Endothelial cell of umbilical vein (primary cell): Measurements from ENCODE around the gene INSIG2. TPM values are rescaled to one million over a fixed set of nuclear protein-coding genes. Genes with fewer than 3 reads are reported as not detected.

Source experiments
- BruUV-seq: library from RNA; stranded (reverse); fragments of 400-500 nt; replicated peaks from 2 replicates; lab custom pipeline; 2021; lab: Mats Ljungman, UMichigan
- CTCF ChIA-PET: fragments of 300-600, 350-600 bp; sonication (Branson Sonifier 250); formaldehyde crosslinking; loops from one replicate; lab custom pipeline; 2021; ENCODE audit warnings: antibody characterized with exemption, inconsistent platforms; lab: Charles Lee
- POLR2A ChIA-PET: fragments of 300-600, 350-600 bp; sonication (Branson Sonifier 250); formaldehyde crosslinking; loops from one replicate; lab custom pipeline; 2021; ENCODE audit warnings: antibody characterized with exemption, inconsistent platforms; lab: Charles Lee
- DNase-seq: peaks from one replicate; pipeline ENCODE4 v3.0.0-alpha.2; 2011; ENCODE audit warnings: low read depth, low spot score
- FAIRE-seq: peaks from 2 replicates; lab custom pipeline; 2011; peaks lifted over from hg19 to GRCh38; lab: Jason Lieb, UNC
- H2AFZ ChIP-seq: 2 replicates; pipeline ENCODE4 v1.6.0; 2012; ENCODE audit warnings: low read depth, low read length, control low read depth, inconsistent platforms
- H3K27ac ChIP-seq: 2 replicates; pipeline ENCODE4 v1.5.1; 2011; ENCODE audit warnings: low read depth, mild to moderate bottlenecking, control low read depth, low read length, moderate library complexity; ENCODE audit not compliant: insufficient read depth
- H3K27me3 ChIP-seq, 2 experiments: 2 replicates each; pipeline versions ENCODE4 v1.6.0 to v1.6.1; 2011; ENCODE audit warnings: low read length in 2 of 2, mixed read lengths in 1 of 2; ENCODE audit not compliant: control insufficient read depth in 2 of 2, insufficient read depth in 2 of 2
- H3K36me3 ChIP-seq, 2 experiments: 2 replicates in 1 of 2; 3 replicates in 1 of 2; pipeline ENCODE4 v1.5.1; 2011; ENCODE audit warnings: low read length in 2 of 2, mild to moderate bottlenecking in 1 of 2, moderate library complexity in 1 of 2; ENCODE audit not compliant: control insufficient read depth in 2 of 2, insufficient read depth in 2 of 2; ENCODE audit errors: extremely low read depth in 1 of 2
- H3K4me1 ChIP-seq: 3 replicates; pipeline ENCODE4 v1.5.1; 2011; ENCODE audit warnings: mild to moderate bottlenecking, low read length; ENCODE audit not compliant: control insufficient read depth, insufficient read depth; ENCODE audit errors: extremely low read depth
- H3K4me2 ChIP-seq: 2 replicates; pipeline ENCODE4 v1.6.1; 2011; ENCODE audit warnings: low read length, control low read depth, mixed read lengths; ENCODE audit not compliant: insufficient read depth
- H3K4me3 ChIP-seq, 3 experiments: fragments of 200-600 bp in 1 of 3; sonication (generic), shearing (Covaris generic) in 1 of 3; replicated peaks in 1 of 3; 2 replicates each; pipeline ENCODE4 v1.5.1; 2011 to 2016; ENCODE audit warnings: control low read depth in 3 of 3, low read length in 3 of 3, mild to moderate bottlenecking in 2 of 3, inconsistent platforms in 1 of 3, low read depth in 1 of 3, moderate library complexity in 1 of 3; ENCODE audit not compliant: insufficient read depth in 1 of 3
- H3K79me2 ChIP-seq: 2 replicates; pipeline ENCODE4 v1.6.0; 2012; ENCODE audit warnings: low read length, inconsistent platforms; ENCODE audit not compliant: control insufficient read depth, insufficient read depth
- H3K9ac ChIP-seq: replicated peaks from 2 replicates; pipeline ENCODE3; 2011; ENCODE audit warnings: low read length, control low read depth; ENCODE audit not compliant: insufficient read depth; ENCODE audit errors: extremely low read depth
- H3K9me1 ChIP-seq: replicated peaks from 3 replicates; pipeline ENCODE4 v1.6.0; 2011; ENCODE audit warnings: mild to moderate bottlenecking, low read length; ENCODE audit not compliant: control insufficient read depth, insufficient read depth; ENCODE audit errors: extremely low read depth
- H3K9me3 ChIP-seq: replicated peaks from 2 replicates; pipeline ENCODE4 v1.5.1; 2012; ENCODE audit warnings: low read length, inconsistent platforms; ENCODE audit not compliant: control insufficient read depth, insufficient read depth
- H4K20me1 ChIP-seq: replicated peaks from 2 replicates; pipeline ENCODE3; 2011; ENCODE audit warnings: mild to moderate bottlenecking, low read length; ENCODE audit not compliant: control insufficient read depth, insufficient read depth; ENCODE audit errors: extremely low read depth
- CTCF ChIP-seq, 2 donors: IDR thresholded peaks; 1 replicate in 1 of 2; 2 replicates in 1 of 2; pipeline ENCODE4 v1.5.1; 2011; ENCODE audit warnings: low read length in 2 of 2, mild to moderate bottlenecking in 2 of 2, moderate library complexity in 2 of 2, control low read depth in 1 of 2, inconsistent platforms in 1 of 2, low read depth in 1 of 2; ENCODE audit not compliant: insufficient read depth in 1 of 2; ENCODE audit errors: extremely low read depth in 1 of 2
- FOS ChIP-seq: IDR thresholded peaks from 2 replicates; pipeline ENCODE4 v1.6.1; 2011; ENCODE audit warnings: mild to moderate bottlenecking, low read length, moderate library complexity, borderline replicate concordance; ENCODE audit not compliant: insufficient read depth
- GATA2 ChIP-seq: IDR thresholded peaks from 2 replicates; pipeline ENCODE4 v1.7.0; 2011; ENCODE audit warnings: low read depth, mild to moderate bottlenecking, moderate library complexity, mixed read lengths, low read length; ENCODE audit not compliant: insufficient read length, insufficient read depth
- MYC ChIP-seq: IDR thresholded peaks from one replicate; pipeline ENCODE4 v1.6.1; 2011; ENCODE audit warnings: mild to moderate bottlenecking, low read depth, low read length
- POLR2A ChIP-seq: IDR thresholded peaks from 2 replicates; pipeline ENCODE4 v1.6.1; 2012; ENCODE audit warnings: low read depth, mild to moderate bottlenecking, control low read depth, low read length
- POLR2AphosphoS5 ChIP-seq: IDR thresholded peaks from 2 replicates; pipeline ENCODE4 v1.6.1; 2012; ENCODE audit warnings: low read depth, mild to moderate bottlenecking, control low read depth, low read length, moderate library complexity; ENCODE audit not compliant: insufficient read depth
- dilution Hi-C: fragments of 300-500 bp; cut with MboI; formaldehyde crosslinking; loops from one replicate; pipeline ENCODE4 v1.15.0; 2019; ENCODE audit warnings: low sequenced_read_pairs; ENCODE audit not compliant: extremely low pct_ligation_motif_present
- intact Hi-C: fragments of 100-400 bp; cut with micrococcal nuclease; formaldehyde crosslinking; loops from one replicate; pipeline ENCODE4 v1.10.0; 2022
- polyA plus RNA-seq, 4 experiments: library from polyadenylated mRNA; depleted of rRNA in 3 of 4; stranded (reverse) in 3 of 4; unstranded in 1 of 4; fragments of >200 nt; gene quantifications; 2 replicates each; pipeline versions ENCODE4 v1.2.1 to v1.2.3, GENCODE V29; 2011 to 2012; ENCODE audit warnings: missing spikeins in 1 of 4
- total RNA-seq: library from RNA; stranded (reverse); gene quantifications from 2 replicates; pipeline ENCODE4 v1.2.3, GENCODE V29; 2021
- TF ChIP-seq, protein P1 (sequence below): IDR thresholded peaks from 2 replicates; pipeline ENCODE4 v1.6.1; 2011; ENCODE audit not compliant: insufficient read depth, insufficient read length

INSIG2 gene
- total and polyA plus RNA-seq, 2 donors (not counting 3 experiments of a cell fraction or from before 2014, with no cell fraction given) = 24.1 to 26.9 TPM

- CTCF ChIA-PET = interaction anchor here (1.0 to 2.7 kb wide), 15 partner anchors 10 to 766 kb away, joined by 3 to 39 read pairs (median 4); no protein-coding TSS in a partner anchor
- intact Hi-C loops = loop anchor here (1.0 kb wide), 2 partner anchors 23 to 76 kb away; no protein-coding TSS in a partner anchor
- peak; percentile 80 for DNase-seq
- Histone ChIP-seq H3K27ac (peak overlapping the region; percentile 78), H3K27me3 (peaks cover 14% of the 10 kb centered on the region in 2 experiments), H3K9me3 (no peaks in the 10 kb centered on the region), H2AFZ (peak overlapping the region; percentile 9), H3K36me3 (no peaks in the 10 kb centered on the region), H3K9me1 (no peaks in the 10 kb centered on the region), H4K20me1 (peaks cover 3% of the 10 kb centered on the region), H3K4me1 (peaks cover 20% of the 10 kb centered on the region), H3K9ac (peak overlapping the region; percentile 83), H3K4me2 (peak overlapping the region; percentile 95), H3K79me2 (peaks cover 47% of the 10 kb centered on the region), H3K4me3 (peak overlapping the region; percentile 69 to 94 (median 93))
- TSS peak; percentile 84 for BruUV-seq
- dilution Hi-C loops = no loop called here
- FAIRE-seq = peak; percentile 89
- TF ChIP-seq, protein P1, sequence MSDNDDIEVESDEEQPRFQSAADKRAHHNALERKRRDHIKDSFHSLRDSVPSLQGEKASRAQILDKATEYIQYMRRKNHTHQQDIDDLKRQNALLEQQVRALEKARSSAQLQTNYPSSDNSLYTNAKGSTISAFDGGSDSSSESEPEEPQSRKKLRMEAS = no peak
- TF ChIP-seq POLR2AphosphoS5 (peak; percentile 21), MYC (no peak), POLR2A (no peak), FOS (peak; percentile 44), GATA2 (no peak), CTCF (IDR thresholded peaks at IDR 0.05; ENCODE audit: extremely low read depth in 1 of 2, insufficient read depth in 1 of 2, low read depth in 1 of 2, low read length in 2 of 2) (peak; percentile 4 to 11)
- POLR2A ChIA-PET = no interaction called here
These were observed 999 bp downstream of the INSIG2 start for GRCh38 chr2:118089139-118089800.
